ENCODE results near the gene MRPS2. TPM values are rescaled to one million over a fixed set of nuclear protein-coding genes. Genes with fewer than 3 reads are reported as not detected.

The MRPS2 gene
- total and polyA plus RNA-seq, 5 experiments from 2014 or later: 28.3 to 64.0 (median 35.7) TPM

- DNase-seq (no peak), ATAC-seq (no peak)
- Mint-ChIP-seq H3K9me3 (no peaks in the 10 kb centered on the region), H3K27ac (no peak overlapping the region), H3K36me3 (no peaks in the 10 kb centered on the region), H3K27me3 (peaks cover 0 to 11% (median 8%) of the 10 kb centered on the region in 5 donors), H3K4me1 (no peaks in the 10 kb centered on the region), H3K4me3 (no peak overlapping the region)
- POLR2A ChIA-PET: no interaction called here
Observed at GRCh38 chr9:135492886-135493669, 7.4 kb upstream of the MRPS2 start.

DNA sequence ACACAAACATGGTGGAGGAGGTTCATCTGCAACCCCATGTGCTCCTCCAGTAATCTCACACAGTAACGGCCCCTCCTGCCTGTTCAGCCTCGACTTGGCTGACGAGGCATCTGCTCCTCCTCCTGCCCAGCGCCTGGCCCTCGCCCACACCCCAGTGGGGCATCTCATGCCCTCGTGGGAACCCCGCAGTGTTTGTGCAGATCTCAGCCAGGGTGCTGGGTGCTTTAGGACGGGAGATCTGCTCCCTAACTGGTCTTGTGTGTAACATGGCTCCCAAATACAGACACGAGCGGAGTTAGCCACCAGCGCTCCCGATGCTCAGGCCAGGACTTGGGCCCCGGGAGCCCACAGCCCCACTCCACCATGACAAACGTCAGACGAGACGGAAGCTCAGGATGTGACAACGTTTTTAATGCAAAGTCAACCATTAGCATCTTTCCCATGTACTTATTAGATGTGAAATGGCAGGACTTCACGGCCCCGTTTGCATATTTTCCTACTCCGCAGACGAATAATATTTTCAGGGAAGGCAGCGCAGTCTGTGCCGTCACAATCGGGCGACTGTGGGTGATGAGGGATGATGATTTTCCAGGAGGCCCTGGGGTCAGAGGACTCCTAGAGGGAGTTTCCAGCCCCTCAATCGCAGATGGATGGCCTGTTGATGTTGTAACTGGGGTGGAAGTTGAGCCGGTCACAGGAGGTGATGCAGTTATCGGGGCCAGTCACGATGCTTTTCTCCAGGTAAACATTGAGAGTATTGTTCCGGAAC lies 5.5 kb upstream of the MRPS2 start:
- H3K4me3 Mint-ChIP-seq: no peak overlapping the region
- DNase-seq (no peak), ATAC-seq (no peak)
- H3K9me3 Mint-ChIP-seq: no peaks in the 10 kb centered on the region
- H3K27me3 Mint-ChIP-seq: peaks cover 0 to 11% (median 9%) of the 10 kb centered on the region in 5 donors
- no peak overlapping the region for H3K27ac Mint-ChIP-seq
- POLR2A ChIA-PET: no interaction called here
- H3K36me3 Mint-ChIP-seq: no peaks in the 10 kb centered on the region
- peaks cover 2 to 8% (median 5%) of the 10 kb centered on the region in 4 donors for H3K4me1 Mint-ChIP-seq

DNA sequence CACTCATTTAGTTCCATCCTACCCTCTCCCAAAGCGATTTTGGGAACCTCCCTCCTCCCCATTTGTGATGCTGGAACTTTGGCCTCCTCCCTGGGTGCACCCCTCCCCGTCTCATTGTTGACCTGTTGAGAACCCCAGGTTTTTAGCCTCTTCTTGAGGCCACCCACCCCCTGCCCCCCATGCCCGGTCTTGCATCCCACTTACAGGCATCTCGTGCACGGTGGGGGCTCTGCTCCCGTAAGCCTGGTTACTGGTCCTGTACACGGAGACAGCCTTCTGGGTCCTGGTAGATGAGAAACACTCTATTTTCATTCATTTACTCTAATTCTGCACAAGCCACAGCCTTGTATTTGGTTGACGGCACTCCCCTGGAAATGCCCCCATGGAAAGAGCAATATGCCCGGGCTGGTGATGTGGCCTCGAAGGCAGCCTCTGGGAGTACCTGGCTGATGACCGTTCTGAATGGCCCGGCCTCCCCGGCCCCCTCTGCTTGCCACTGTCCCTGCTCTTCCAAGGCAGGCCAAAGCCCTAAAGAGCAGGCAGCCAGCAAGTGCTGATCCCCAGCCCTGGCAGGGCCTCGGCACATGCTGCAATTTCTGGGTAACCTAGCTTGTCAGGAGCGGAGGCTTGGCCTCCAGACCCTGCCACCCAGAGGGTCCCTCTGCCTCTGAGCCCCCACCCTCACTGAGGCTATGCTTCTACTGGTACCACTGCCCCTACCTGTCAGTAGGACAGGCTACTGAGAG lies 1.9 kb upstream of the MRPS2 start:
- no peak for DNase-seq
- H3K27me3 Mint-ChIP-seq: peaks cover 0 to 6% (median 5%) of the 10 kb centered on the region in 5 donors
- H3K4me3 Mint-ChIP-seq: peak overlapping the region in 9 of 10 donors; percentile 71 to 96 (median 86)
- no peaks in the 10 kb centered on the region for H3K9me3 Mint-ChIP-seq
- H3K4me1 Mint-ChIP-seq: peaks cover 9 to 28% (median 26%) of the 10 kb centered on the region in 4 donors
- peaks cover 0 to 11% (median 3%) of the 10 kb centered on the region in 3 donors for H3K36me3 Mint-ChIP-seq
- no peak for ATAC-seq
- no peak overlapping the region for H3K27ac Mint-ChIP-seq
- POLR2A ChIA-PET: interaction anchor here (0.9 kb wide), 1 partner anchor 17 kb away, joined by 4 read pairs; no protein-coding TSS in a partner anchor

DNA sequence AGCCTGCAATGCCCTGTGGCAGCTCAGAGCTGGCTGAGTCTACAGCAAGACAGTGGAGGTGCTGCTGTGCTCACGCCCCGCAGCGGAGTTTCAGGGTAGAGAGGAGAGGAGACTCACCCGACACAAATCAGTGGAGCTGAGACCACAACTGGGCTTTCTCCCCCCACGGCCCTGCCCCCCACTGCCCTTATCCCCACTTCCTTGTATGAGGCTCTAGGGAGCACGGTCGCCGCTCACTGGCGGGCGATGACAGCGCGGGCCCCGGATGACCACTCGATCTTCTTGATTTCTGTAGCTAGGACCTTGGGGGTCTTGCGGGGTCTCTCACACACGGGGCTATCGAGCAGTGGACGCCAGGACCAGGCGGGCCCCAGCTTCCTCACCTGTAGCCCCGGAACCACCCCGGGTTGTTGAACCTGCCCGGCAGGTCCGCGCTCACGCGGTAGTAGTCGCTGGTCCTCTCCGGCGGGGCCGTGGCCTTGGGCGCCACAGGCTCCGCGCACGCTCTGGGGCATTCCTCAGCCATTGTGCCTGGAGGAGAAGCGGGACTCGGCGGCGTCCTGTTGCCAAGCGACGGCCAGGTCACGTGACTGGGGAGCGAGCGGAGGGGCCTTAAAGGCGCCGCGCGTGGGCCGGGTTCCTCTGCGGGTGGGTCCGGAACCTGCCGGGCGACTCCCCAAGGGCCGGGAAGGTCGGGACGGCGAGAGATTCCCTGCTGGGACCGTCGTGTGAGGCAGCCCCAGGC lies 984 bp upstream of the MRPS2 start:
- H3K9me3 Mint-ChIP-seq: no peaks in the 10 kb centered on the region
- DNase-seq (peak; percentile 74 to 94 (median 85)), ATAC-seq (peak; percentile 54 to 67)
- H3K27ac Mint-ChIP-seq: peak overlapping the region in 6 of 10 donors; percentile 49 to 70 (median 61)
- H3K4me3 Mint-ChIP-seq: peak overlapping the region; percentile 71 to 96 (median 88)
- H3K27me3 Mint-ChIP-seq: peaks cover 0 to 6% (median 5%) of the 10 kb centered on the region in 5 donors
- H3K4me1 Mint-ChIP-seq: peaks cover 11 to 30% (median 29%) of the 10 kb centered on the region in 4 donors
- peaks cover 0 to 21% (median 8%) of the 10 kb centered on the region in 3 donors for H3K36me3 Mint-ChIP-seq
- POLR2A ChIA-PET: interaction anchor here (0.9 kb wide), 1 partner anchor 18 kb away, joined by 4 read pairs; no protein-coding TSS in a partner anchor

DNA sequence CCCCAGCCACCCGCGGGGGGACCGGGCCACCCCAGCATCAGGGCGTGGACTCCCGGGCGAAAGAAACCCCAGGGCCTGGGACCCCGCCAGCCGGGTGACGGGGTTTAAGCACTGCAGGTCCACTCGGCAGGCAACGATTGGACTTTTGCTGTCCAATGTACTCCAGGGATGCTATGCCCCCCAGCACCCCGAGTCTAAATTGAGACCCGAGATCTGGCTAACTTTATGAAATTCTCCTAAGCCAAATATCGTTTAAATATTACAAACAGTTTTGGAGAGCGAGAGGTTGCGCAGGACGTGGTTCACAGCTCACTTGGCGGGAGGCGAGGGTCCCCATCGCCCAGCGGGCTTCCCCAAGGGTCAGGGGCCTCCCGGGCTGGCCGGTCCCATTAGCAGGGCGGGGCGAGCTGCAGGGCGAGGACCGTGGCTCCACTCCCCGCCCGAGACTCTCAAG lies 384 bp upstream of the MRPS2 start:
- POLR2A ChIA-PET: no interaction called here

GRCh38 chr9:135501261-135502167 lies 1.0 kb downstream of the MRPS2 start:
- no peak for ATAC-seq
- H3K27me3 Mint-ChIP-seq: peaks cover 0 to 5% (median 0%) of the 10 kb centered on the region in 5 donors
- peak overlapping the region in 8 of 10 donors; percentile 56 to 87 (median 73) for H3K27ac Mint-ChIP-seq
- DNase-seq: peak in 3 of 10 donors; percentile 4 to 20 (median 9)
- H3K4me1 Mint-ChIP-seq: peaks cover 13 to 37% (median 34%) of the 10 kb centered on the region in 4 donors
- H3K36me3 Mint-ChIP-seq: peaks cover 0 to 30% (median 10%) of the 10 kb centered on the region in 3 donors
- H3K9me3 Mint-ChIP-seq: no peaks in the 10 kb centered on the region
- H3K4me3 Mint-ChIP-seq: peak overlapping the region; percentile 78 to 96 (median 92)
- POLR2A ChIA-PET: no interaction called here

More for the DNA sequence above, 384 bp upstream of the MRPS2 start:
- Mint-ChIP-seq H3K4me3 (peak overlapping the region; percentile 85 to 96 (median 92)), H3K27me3 (peaks cover 0 to 5% (median 2%) of the 10 kb centered on the region in 5 donors), H3K27ac (peak overlapping the region in 8 of 10 donors; percentile 9 to 95 (median 44)), H3K4me1 (peaks cover 12 to 35% (median 33%) of the 10 kb centered on the region in 4 donors), H3K9me3 (no peaks in the 10 kb centered on the region), H3K36me3 (peaks cover 0 to 27% (median 10%) of the 10 kb centered on the region in 3 donors)
- ATAC-seq (peak; percentile 15 to 35), DNase-seq (no peak)

GRCh38 chr9:135502168-135502872 lies 1.8 kb downstream of the MRPS2 start:
- Mint-ChIP-seq H3K36me3 (peaks cover 0 to 33% (median 10%) of the 10 kb centered on the region in 3 donors), H3K27me3 (peaks cover 0 to 5% (median 0%) of the 10 kb centered on the region in 5 donors), H3K9me3 (peaks cover 0 to 2% (median 0%) of the 10 kb centered on the region in 9 donors), H3K4me1 (peaks cover 13 to 37% (median 34%) of the 10 kb centered on the region in 4 donors), H3K4me3 (peak overlapping the region; percentile 78 to 96 (median 89)), H3K27ac (peak overlapping the region in 7 of 10 donors; percentile 44 to 87 (median 74))
- POLR2A ChIA-PET: no interaction called here
- DNase-seq: no peak
- ATAC-seq: no peak

DNA sequence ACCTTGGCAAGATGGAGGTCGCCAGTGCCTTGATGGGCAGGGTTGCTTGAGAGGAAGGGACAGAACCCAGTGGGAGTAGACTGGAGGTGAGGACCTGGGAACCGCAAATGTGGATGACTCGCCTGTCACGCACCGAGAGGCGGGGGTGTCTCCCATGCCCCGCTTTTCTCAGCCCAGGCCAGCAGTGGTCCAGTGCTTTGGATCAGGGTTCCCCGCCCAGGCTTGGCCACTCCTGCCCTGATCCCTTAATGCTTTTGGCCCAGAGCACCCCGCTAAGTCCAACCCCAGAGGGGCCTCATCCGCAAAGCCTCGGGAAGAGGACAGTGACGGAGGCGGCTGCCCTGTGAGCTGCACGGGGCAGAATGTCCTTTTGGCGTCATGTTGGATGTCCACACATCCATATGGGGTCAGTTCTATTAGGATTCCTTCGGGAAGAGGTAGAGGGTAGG lies 2.4 kb downstream of the MRPS2 start:
- POLR2A ChIA-PET: no interaction called here
- ATAC-seq (no peak), DNase-seq (no peak)
- Mint-ChIP-seq H3K4me1 (peaks cover 13 to 37% (median 34%) of the 10 kb centered on the region in 4 donors), H3K27me3 (peaks cover 0 to 5% (median 0%) of the 10 kb centered on the region in 5 donors), H3K9me3 (peaks cover 0 to 4% (median 0%) of the 10 kb centered on the region in 9 donors), H3K4me3 (peak overlapping the region in 9 of 10 donors; percentile 26 to 96 (median 43)), H3K27ac (peak overlapping the region in 3 of 10 donors; percentile 28 to 70 (median 65)), H3K36me3 (peaks cover 0 to 33% (median 10%) of the 10 kb centered on the region in 3 donors)

GRCh38 chr9:135503371-135504261 lies 3.1 kb downstream of the MRPS2 start:
- peaks cover under 1 to 33% (median 10%) of the 10 kb centered on the region in 3 donors for H3K36me3 Mint-ChIP-seq
- H3K9me3 Mint-ChIP-seq: peaks cover 0 to 10% (median 3%) of the 10 kb centered on the region in 9 donors
- H3K4me3 Mint-ChIP-seq: peak overlapping the region; percentile 11 to 96 (median 43)
- DNase-seq: no peak
- H3K27me3 Mint-ChIP-seq: no peaks in the 10 kb centered on the region
- POLR2A ChIA-PET: no interaction called here
- peak overlapping the region in 3 of 10 donors; percentile 28 to 70 (median 40) for H3K27ac Mint-ChIP-seq
- H3K4me1 Mint-ChIP-seq: peaks cover 13 to 37% (median 34%) of the 10 kb centered on the region in 4 donors
- no peak for ATAC-seq
